NCI-H69 (cell line): ENCODE measurements around the gene CIITA.
A peak's percentile ranks its signal among the peaks of the same experiment; 100 is the strongest.

Experiments
- DNase-seq: peaks from one replicate; lab custom pipeline; 2025; lab: John Stamatoyannopoulos, UW

The CIITA gene

DNA sequence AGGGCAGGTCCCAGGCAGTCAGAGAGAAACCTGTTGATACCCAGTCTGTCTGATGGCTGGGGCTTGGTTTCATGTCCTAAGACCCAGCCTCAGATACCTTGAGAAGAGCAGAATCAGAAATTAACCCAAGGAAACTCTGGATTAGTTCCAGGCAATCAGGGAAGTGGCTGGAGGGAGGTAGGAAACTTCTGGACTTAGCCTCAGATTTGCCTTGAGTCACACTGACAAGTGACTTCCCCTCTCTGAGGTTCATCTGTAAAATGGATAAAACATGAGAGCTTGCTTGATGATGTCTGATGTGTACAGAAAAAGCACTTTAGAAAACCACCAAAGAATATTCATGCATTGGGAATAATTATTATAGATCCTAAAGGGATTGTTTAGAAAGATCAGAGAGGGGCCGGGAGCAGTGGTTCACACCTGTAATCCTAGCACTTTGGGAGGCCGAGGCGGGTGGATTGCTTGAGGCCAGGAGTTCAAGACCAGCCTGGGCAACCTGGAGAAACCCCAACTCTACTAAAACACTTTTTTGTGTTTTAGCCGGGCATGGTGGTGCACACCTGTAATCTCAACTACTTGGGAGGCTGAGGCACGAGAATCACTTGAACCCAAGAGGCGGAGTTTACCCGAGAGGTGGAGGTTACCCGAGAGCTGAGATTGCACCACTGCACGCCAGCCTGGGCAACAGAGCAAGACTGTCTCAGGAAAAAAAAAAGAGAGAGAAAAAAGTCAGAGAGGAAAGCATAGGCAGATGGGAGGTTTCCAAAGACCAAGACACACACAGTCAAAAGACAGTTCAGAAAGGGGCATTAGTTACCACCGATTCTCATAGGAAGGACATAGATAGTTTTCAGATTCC lies 3.8 kb downstream of the CIITA start:
- DNase-seq: no peak

DNA sequence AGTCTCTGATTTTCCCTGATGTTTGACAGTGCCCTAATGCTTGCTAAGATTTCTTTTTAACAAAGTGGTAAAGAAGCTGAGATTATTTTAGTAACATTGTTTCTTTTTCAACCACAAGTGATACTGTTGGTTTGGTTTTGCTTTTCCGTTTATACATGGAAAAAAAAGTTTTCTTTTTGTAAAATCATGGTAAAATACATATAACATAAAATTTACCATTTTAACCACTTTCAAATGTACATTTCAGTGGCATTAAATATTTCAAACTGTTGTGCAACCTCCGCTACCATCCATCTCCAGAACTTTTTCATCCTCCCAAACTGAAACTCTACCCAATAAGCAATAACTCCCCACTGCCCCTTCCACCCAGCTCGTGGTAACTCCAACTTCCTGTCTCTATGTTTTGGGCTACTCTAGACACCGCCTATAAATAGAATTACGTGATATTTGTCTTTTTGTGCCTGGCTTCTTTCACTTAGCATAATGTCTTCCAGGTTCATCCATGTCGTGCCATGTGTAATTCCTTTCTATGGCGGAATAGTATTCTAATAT lies 4.6 kb downstream of the CIITA start:
- no peak for DNase-seq

DNA sequence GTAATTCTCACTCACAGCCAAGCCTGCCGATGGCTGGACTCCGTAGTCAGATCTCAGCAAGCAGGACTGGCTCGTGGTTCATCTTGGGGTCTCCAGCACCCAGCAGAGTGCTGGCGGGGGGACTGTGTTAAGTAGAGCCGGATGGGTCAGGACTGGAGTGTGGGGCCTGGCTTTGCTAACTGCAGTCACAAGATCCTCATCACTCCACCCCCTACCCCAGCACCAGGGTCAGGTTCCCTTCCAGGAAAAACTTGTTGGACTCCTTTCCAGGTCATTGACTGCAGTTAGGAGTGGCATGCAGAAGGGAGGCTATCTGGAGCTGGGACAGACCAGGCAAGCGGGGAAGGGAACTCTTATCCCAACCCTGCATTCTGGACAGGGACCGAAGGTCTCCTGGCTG lies 6.0 kb downstream of the CIITA start:
- DNase-seq: no peak

DNA sequence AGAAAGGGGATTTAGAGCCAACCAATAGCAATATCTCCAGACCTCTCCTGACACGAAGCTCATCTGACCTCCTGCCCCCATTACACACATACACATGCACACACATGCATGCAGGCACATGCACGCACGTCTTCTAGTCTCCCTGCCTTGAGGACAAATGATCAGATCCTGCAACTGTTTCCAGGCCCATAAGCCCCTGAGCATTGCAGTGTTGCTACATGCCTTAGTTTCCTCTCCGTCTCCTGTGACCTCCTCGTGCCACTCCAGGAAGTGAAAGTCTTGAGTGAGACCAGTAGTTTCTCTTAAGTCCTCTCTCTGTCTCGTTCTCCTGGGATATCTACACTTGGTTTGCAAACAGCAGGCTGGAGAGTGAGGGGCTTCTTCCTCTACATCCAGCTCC lies 8.2 kb downstream of the CIITA start:
- DNase-seq: no peak

DNA sequence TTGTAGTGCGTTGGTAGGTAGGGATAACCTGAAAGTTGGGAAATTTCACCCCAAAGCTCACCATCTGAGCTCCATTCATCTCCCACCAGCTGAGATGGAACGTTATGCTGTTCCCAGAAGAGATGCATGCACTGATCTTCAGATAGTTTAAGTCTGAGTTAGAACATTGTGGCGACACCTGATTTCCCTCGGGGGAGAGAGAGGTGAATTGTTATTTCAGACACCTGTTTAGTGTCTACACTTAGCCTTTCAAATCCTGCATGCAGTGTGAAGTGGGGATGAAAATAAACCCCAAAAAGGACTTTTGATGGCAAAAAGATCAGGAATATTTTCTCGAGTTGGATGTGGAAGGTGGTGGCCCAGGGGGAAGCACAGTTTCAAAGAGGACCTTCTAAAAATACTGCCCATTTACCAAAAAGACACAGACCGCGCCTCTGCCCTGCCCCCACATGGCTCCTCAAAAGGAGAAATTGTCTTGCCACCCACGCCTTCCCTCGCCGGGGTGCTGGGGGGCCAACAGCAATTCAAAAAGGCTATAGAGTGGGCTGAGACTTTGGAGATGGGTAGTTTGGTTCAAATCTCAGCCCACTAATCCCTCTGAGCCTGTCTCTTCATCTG lies 11.4 kb downstream of the CIITA start:
- DNase-seq: no peak

DNA sequence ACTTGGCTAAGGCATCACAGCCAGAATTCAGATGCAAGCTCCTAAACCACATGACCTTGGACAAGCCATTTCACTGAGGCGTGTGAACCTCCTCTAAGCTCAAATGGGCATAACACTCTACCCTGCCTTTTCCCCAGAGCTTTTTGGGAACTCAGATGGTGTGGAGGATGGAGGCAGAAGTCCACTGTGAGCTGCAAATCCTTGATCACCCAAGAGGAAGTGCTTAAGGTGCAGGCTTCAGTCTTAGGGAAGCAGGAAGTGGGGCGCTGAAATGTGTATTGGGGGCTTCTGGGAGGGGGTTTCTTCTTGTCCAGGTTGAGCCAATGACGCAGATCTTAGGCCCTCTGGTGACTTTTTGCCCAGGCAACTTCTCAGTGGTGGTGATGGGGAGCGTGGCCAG lies 12.9 kb downstream of the CIITA start:
- no peak for DNase-seq

DNA sequence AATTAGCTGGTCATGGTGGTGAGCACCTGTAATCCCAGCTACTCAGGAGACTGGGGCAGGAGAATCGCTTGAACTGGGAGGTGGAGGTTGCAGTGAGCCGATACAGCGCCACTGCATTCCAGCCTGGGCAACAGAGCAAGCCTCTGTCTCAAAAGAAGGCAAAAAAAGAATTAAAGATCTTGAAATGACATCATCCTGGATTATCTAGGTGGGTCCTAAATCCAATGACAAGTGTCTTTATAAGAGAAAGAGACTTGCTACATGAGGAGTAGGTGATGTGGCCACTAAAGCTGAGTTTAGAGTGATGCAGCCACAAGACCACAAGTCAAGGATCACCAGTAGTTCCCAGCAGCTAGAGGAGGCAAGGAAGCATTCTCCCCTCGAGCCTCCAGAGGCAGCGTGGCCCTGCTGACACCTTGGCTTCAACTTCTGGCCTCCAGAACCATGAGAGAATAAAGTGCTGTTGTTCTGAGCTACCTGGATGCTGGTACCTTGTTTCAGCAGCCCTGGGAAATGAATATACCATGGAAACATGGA lies 15.8 kb downstream of the CIITA start:
- no peak for DNase-seq

DNA sequence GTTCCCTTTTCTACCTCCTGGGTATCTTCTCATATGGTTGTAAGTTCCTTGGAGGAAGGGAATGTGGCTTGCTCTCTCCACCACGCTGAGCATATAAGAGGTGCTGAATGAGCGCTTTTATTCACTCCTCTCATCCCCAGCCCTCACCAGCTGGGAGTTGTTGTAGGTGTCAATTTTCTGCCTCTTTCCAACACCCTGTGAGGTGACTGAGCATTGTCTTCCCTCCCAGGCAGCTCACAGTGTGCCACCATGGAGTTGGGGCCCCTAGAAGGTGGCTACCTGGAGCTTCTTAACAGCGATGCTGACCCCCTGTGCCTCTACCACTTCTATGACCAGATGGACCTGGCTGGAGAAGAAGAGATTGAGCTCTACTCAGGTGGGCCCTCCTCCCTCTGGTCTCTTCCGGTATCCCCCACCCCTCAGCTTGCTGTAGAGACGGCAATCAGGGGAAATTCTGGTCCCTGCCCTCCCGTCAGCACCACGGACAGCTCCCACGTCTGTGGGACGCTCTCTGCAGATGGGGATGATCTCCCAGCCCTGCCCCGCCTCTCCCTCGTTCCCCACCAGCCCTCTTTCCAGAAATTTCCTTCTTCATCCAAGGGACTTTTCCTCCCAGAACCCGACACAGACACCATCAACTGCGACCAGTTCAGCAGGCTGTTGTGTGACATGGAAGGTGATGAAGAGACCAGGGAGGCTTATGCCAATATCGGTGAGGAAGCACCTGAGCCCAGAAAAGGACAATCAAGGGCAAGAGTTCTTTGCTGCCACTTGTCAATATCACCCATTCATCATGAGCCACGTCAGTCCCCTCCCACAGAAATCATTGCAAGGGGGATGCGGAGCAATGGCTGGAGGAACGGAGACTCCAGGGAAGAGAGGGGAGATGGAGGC lies 18.3 kb downstream of the CIITA start:
- no peak for DNase-seq

DNA sequence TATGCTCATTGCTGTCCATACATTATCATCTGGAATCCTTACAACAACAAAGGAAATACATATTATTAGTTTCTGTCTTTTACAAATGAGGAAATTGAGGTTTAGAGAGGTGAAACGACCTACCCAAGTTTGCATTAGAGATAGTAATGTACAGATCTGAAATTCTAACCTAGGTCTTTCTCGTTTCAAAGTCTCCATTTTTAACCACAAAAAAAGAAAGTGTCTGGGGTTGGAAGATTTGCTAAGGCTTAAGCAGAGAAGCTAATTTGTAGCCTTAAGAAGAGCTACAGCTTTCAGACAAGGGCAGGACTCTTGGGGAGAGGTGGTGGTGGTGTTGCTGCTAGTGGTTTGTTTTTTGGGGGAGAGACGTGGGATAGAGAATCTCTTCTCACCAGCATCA lies 19.2 kb downstream of the CIITA start:
- DNase-seq: no peak

DNA sequence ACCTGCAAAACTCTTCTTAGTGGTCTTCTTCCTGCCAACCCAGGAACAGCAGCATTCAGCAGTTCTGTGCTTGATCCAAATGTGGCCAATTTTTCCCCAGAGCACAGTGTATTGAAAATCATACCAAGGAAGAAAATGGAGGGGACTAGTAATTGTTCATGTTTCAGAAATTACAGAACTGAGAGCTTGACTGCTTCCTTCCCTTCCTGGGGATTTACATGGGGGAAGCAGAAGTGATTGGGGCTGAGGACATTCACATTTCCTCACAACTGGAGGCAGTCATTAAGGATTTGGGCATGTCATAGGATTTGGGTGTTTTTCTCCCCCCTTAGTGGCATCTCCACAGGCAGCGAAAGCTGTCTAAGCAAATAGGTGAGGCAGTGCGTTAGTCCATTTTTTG lies 19.7 kb downstream of the CIITA start:
- no peak for DNase-seq

DNA sequence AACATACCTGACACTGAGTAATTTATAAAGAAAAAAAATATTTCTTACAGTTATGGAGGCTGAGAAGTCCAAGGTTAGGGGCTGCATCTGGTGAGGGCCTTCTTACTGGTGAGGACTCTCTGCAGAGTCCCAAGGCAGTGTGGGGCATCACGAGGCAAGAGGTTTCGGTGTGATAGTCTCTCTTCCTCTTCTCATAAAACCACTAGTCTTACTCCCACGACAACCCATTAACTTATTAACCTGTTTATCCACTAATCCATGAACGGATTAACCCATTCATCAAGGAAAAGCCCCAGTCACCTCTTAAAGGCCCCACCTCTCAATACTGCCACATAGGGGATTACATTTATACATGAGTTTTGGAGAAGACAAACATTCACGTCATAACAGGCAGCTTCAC lies 20.1 kb downstream of the CIITA start:
- DNase-seq: no peak

DNA sequence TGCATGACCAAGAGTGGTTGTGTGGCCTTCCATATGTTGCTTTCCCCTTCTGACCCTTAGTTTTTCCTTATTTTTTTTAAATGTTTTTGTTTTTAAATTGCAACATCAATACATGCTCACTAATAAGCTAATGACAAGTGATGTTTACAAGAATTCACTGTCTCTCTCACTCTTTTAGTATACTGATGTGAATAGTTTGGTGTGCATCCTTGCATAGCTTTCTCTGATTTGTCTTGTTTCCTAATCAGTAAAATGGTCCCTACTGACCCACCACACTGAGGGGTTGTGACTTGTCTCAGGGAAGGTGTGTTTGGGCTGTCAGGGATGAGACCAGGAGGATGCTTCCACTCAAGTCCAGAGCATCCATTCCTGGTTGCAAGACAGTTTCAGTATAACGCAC lies 26.0 kb downstream of the CIITA start:
- DNase-seq: no peak

DNA sequence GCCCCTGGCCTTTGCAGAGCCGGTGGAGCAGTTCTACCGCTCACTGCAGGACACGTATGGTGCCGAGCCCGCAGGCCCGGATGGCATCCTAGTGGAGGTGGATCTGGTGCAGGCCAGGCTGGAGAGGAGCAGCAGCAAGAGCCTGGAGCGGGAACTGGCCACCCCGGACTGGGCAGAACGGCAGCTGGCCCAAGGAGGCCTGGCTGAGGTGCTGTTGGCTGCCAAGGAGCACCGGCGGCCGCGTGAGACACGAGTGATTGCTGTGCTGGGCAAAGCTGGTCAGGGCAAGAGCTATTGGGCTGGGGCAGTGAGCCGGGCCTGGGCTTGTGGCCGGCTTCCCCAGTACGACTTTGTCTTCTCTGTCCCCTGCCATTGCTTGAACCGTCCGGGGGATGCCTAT lies 29.5 kb downstream of the CIITA start:
- DNase-seq: no peak

DNA sequence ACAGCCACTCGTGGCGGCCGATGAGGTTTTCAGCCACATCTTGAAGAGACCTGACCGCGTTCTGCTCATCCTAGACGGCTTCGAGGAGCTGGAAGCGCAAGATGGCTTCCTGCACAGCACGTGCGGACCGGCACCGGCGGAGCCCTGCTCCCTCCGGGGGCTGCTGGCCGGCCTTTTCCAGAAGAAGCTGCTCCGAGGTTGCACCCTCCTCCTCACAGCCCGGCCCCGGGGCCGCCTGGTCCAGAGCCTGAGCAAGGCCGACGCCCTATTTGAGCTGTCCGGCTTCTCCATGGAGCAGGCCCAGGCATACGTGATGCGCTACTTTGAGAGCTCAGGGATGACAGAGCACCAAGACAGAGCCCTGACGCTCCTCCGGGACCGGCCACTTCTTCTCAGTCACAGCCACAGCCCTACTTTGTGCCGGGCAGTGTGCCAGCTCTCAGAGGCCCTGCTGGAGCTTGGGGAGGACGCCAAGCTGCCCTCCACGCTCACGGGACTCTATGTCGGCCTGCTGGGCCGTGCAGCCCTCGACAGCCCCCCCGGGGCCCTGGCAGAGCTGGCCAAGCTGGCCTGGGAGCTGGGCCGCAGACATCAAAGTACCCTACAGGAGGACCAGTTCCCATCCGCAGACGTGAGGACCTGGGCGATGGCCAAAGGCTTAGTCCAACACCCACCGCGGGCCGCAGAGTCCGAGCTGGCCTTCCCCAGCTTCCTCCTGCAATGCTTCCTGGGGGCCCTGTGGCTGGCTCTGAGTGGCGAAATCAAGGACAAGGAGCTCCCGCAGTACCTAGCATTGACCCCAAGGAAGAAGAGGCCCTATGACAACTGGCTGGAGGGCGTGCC lies 30.1 kb downstream of the CIITA start:
- DNase-seq: no peak

DNA sequence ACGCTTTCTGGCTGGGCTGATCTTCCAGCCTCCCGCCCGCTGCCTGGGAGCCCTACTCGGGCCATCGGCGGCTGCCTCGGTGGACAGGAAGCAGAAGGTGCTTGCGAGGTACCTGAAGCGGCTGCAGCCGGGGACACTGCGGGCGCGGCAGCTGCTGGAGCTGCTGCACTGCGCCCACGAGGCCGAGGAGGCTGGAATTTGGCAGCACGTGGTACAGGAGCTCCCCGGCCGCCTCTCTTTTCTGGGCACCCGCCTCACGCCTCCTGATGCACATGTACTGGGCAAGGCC lies 30.7 kb downstream of the CIITA start:
- DNase-seq: peak; percentile 24

DNA sequence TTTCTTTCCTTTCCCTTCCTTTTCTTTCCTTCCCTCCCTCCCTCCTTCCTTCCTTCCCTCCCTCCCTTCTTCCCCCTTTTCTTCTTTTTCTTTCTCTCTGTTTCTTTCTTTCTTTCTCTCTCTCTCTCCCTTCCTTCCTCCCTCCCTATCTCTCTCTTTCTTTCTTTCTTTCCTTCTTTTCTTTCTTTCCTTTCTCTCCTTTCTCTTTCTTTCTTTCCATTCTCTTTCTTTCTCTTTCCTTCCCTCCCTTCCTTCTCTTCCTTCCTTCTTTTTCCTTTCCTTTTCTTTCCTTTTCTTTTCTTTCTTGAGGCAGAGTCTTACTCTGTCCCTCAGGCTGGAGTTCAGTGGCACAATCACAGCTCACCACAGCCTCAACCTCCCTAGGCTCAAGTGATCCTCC lies 34.3 kb downstream of the CIITA start:
- DNase-seq: no peak

DNA sequence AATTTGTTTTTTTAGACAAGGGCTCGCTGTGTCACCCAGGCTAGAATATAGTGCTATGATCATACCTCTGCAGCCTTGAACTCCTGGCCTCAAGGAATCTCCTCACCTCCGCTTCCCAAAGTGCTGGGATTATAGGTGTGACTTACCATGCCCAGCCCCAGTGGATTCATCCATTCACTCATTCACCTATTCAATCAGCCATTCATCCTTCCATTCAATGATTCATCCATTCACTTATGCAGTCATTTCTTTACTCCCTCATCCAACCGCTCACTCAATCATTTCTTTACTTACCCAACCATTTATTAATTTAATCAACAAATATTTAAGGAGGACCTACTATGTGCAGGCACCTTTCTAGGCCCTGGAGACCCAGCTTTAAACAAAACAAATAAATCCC lies 39.5 kb downstream of the CIITA start:
- DNase-seq: no peak

DNA sequence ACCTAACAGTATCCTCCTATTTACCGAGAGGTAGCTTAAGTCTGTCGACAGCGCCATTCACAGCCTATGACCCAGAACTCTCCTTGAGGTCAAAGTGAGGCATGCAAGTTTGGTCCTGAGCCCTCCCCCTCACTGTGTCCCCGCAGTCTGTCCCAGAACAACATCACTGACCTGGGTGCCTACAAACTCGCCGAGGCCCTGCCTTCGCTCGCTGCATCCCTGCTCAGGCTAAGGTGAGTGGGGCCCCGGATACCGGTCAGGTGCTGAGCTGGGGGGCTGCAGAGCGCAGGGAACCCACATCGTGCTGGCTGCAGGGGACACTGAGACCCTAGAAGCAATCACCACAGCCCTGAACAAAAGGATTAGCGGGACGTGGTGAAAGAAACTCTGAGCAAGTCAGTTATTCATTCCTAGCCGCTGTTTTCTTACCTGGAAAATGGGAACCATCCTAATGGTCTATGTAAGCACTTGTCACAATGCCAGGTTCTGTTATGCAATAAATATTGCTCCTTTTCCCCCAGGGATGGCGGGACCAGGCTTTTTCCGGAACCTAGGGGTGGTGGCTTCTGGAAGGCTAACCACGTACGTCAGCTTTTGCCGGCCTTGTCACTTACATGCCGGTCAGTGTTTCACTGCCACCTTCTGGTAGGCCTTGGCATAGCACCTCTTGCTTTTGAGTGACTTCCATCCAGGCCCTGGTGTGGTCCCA lies 41.4 kb downstream of the CIITA start:
- DNase-seq: peak; percentile 90

DNA sequence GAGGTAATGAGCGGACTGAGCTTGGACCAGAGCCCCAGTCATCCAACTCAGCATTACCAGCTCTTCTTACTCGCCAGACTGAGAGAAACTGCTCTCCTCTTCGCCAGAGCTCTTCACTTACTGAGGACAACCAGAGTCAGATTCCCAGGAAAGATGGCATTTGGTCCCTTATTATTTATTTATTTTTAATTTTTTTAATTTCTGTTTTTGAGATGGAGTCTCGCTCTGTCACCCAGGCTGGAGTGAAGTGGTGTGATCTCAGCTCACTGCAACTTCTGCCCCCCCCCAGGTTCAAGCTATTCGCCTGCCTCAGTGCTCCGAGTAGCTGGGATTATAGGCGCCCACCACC lies 42.0 kb downstream of the CIITA start:
- DNase-seq: no peak

DNA sequence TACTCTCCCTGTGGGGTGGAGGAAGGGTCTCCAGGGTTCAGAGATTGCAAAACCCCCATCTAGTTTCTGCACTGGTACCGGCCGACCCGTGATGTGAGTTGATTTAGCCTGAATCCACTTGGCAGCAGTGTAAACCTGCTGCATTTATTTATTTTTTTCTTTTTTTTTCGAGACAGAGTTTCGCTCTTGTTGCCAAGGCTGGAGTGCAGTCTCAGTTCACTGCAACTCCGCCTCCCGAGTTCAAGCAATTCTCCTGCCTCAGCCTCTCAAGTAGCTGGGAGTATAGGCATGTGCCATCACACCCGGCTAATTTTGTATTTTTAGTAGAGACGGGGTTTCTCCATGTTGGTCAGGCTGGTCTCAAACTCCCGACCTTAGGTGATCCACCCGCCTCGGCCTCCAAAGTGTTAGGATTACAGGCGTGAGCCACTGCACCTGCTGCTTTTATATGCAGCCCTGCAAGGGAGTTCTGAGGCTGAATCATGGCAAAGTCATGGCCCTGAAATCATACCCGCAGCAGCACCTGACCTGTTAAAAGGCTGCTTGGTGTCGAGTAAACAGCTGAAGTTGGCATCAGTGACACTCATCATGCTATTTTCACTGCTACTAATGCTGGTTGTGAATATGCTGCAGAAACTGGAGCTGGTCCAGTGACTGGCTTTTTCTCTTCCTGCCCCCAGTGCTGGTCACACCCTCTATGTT lies 43.9 kb downstream of the CIITA start:
- DNase-seq: no peak
